GM12878 (cell line): ENCODE results near the gene RALGAPA1. TPM values are rescaled to one million over a fixed set of nuclear protein-coding genes. Genes with fewer than 3 reads are reported as not detected.

ENCODE experiments used
- ATAC-seq: fragments of 200-7000 bp; cut with Tn5 transposase; 3 replicates; pipeline ENCODE4 v1.9.1; 2020; ENCODE audit warnings: mild to moderate bottlenecking, moderate library complexity
- BruUV-seq: library from RNA; stranded (reverse); fragments of 400-500 nt; replicated peaks from 2 replicates; lab custom pipeline; 2021; lab: Mats Ljungman, UMichigan
- CTCF ChIA-PET: fragments of 300-600 bp; sonication (Branson Sonifier 250); formaldehyde crosslinking; extraction: SDS; loops from one replicate; lab custom pipeline; 2021; ENCODE audit warnings: inconsistent platforms; lab: Yijun Ruan, JAX
- POLR2A ChIA-PET: fragments of 350-600 bp; formaldehyde crosslinking; extraction: SDS; loops from one replicate; lab custom pipeline; 2021; ENCODE audit warnings: inconsistent platforms; lab: Charles Lee
- RAD21 ChIA-PET: fragments of 300-600 bp; sonication (Branson Sonifier 250); formaldehyde crosslinking; loops from one replicate; lab custom pipeline; 2023; ENCODE audit warnings: antibody characterized with exemption; ENCODE audit not compliant: unreplicated experiment; lab: Charles Lee
- SMC1A ChIA-PET: fragments of 300-600 bp; sonication (Branson Sonifier 250); formaldehyde crosslinking; loops from one replicate; lab custom pipeline; 2023; ENCODE audit not compliant: unreplicated experiment, uncharacterized antibody; lab: Charles Lee
- DNase-seq: peaks from one replicate; pipeline ENCODE4 v3.0.0-alpha.2; 2011; ENCODE audit warnings: low read depth, low spot score
- FAIRE-seq: peaks from 3 replicates; lab custom pipeline; 2011; peaks lifted over from hg19 to GRCh38; lab: Jason Lieb, UNC
- H2AFZ ChIP-seq: 2 replicates; pipeline ENCODE4 v1.6.0; 2011; ENCODE audit warnings: low read depth, low read length, control low read depth; ENCODE audit not compliant: control insufficient read depth
- H3K27ac ChIP-seq: 2 replicates; pipeline ENCODE4 v1.5.1; 2011; ENCODE audit warnings: control low read depth; ENCODE audit not compliant: control insufficient read depth, insufficient read depth
- H3K27me3 ChIP-seq, 2 experiments: replicated peaks in 1 of 2; 2 replicates each; pipeline versions ENCODE4 v1.6.0 to v1.6.1; 2011; ENCODE audit warnings: low read length in 1 of 2; ENCODE audit not compliant: control insufficient read depth in 2 of 2, insufficient read depth in 2 of 2
- H3K36me3 ChIP-seq, 2 experiments: 2 replicates each; pipeline ENCODE4 v1.5.1; 2011; ENCODE audit warnings: low read length in 1 of 2; ENCODE audit not compliant: control insufficient read depth in 2 of 2, insufficient read depth in 2 of 2
- H3K4me1 ChIP-seq: 2 replicates; pipeline ENCODE4 v1.6.1; 2011; ENCODE audit warnings: mild to moderate bottlenecking, low read length, moderate library complexity, mixed read lengths; ENCODE audit not compliant: control insufficient read depth, insufficient read depth
- H3K4me2 ChIP-seq: 2 replicates; pipeline ENCODE4 v1.6.0; 2011; ENCODE audit warnings: control low read depth; ENCODE audit not compliant: control insufficient read depth, insufficient read depth
- H3K4me3 ChIP-seq: fragments of 200-600 bp; sonication (generic); 2 replicates; pipeline ENCODE4 v1.5.1; 2016
- H3K79me2 ChIP-seq: 2 replicates; pipeline ENCODE4 v1.6.0; 2011; ENCODE audit warnings: low read length; ENCODE audit not compliant: control insufficient read depth, insufficient read depth
- H3K9ac ChIP-seq: 2 replicates; pipeline ENCODE4 v1.8.0; 2011; ENCODE audit warnings: low read length, control low read depth, mixed read lengths; ENCODE audit not compliant: control insufficient read depth, insufficient read depth
- H3K9me3 ChIP-seq: replicated peaks from 3 replicates; pipeline ENCODE4 v1.5.1; 2011; ENCODE audit warnings: mild to moderate bottlenecking, low read length; ENCODE audit not compliant: control insufficient read depth, insufficient read depth
- H4K20me1 ChIP-seq: 2 replicates; pipeline ENCODE4 v1.6.0; 2011; ENCODE audit not compliant: control insufficient read depth, insufficient read depth
- ATF2 ChIP-seq: IDR thresholded peaks from 2 replicates; pipeline ENCODE4 v1.6.1; 2012; ENCODE audit warnings: low read length, inconsistent platforms
- ATF3 ChIP-seq: IDR thresholded peaks from 2 replicates; pipeline ENCODE4 v1.6.1; 2011; ENCODE audit warnings: low read depth, mild to moderate bottlenecking, low read length, moderate library complexity, borderline replicate concordance; ENCODE audit errors: extremely low read depth
- ATF7 ChIP-seq: fragments of 450-650 bp; IDR thresholded peaks from 2 replicates; pipeline ENCODE4 v1.6.1; 2016; ENCODE audit warnings: low read depth, mild to moderate bottlenecking
- CHD2 ChIP-seq: IDR thresholded peaks from 2 replicates; pipeline ENCODE4 v1.6.1; 2011; ENCODE audit warnings: low read depth, low read length, improper control_type of control experiment, borderline replicate concordance
- GATAD2B ChIP-seq: fragments of 450-650 bp; conservative IDR thresholded peaks from 2 replicates; pipeline ENCODE4 v1.6.1; 2017; ENCODE audit warnings: low read depth, mild to moderate bottlenecking, moderate library complexity
- IRF5 ChIP-seq: fragments of 450-650 bp; IDR thresholded peaks from 2 replicates; pipeline ENCODE4 v1.6.1; 2017; ENCODE audit warnings: borderline replicate concordance
- MLLT1 ChIP-seq: fragments of 450-650 bp; IDR thresholded peaks from 2 replicates; pipeline ENCODE4 v1.6.1; 2016; ENCODE audit warnings: mild to moderate bottlenecking
- PAX5 ChIP-seq: IDR thresholded peaks from 2 replicates; pipeline ENCODE4 v1.6.1; 2011; ENCODE audit warnings: low read depth, low read length, borderline replicate concordance
- POU2F2 ChIP-seq: IDR thresholded peaks from 3 replicates; pipeline ENCODE4 v1.6.1; 2011; ENCODE audit warnings: low read depth, mild to moderate bottlenecking, low read length, borderline replicate concordance
- RB1 ChIP-seq: fragments of 450-650 bp; formaldehyde crosslinking; IDR thresholded peaks from 2 replicates; pipeline ENCODE4 v1.6.1; 2017; ENCODE audit warnings: mild to moderate bottlenecking, borderline replicate concordance
- REST ChIP-seq: IDR thresholded peaks from 2 replicates; pipeline ENCODE4 v1.6.1; 2012; ENCODE audit warnings: mild to moderate bottlenecking, low read depth, low read length
- ZBTB4 ChIP-seq: fragments of 450-650 bp; formaldehyde crosslinking; IDR thresholded peaks from 2 replicates; pipeline ENCODE4 v1.4.0; 2022; ENCODE audit warnings: mild to moderate bottlenecking, moderate library complexity
- WGBS: methylation state at CpG from one replicate; pipeline ENCODE4 v1.1.6; 2016; ENCODE audit warnings: low lambda C conversion rate; ENCODE audit not compliant: insufficient replicate concordance, insufficient coverage; ENCODE audit errors: missing lambda C conversion rate; 5-methylcytosine and 5-hydroxymethylcytosine counted together
- in situ Hi-C: fragments of 300-500 bp; cut with MboI; formaldehyde crosslinking; loops from 9 replicates; pipeline ENCODE4 v1.14.3; 2018; ENCODE audit warnings: mixed read lengths
- intact Hi-C: fragments of 100-400 bp; cut with micrococcal nuclease; formaldehyde crosslinking; loops from one replicate; pipeline ENCODE4 v1.14.2; 2022; ENCODE audit not compliant: unreplicated experiment
- polyA plus RNA-seq, 11 experiments: library from polyadenylated mRNA; depleted of rRNA in 4 of 11; unstranded in 6 of 11; stranded (reverse) in 5 of 11; fragments of >200 nt; fragmentation: Nextera tagmentation in 4 of 11; fragmentation: Illumina TruSeq in 1 of 11; extraction: Ambion mirVana in 4 of 11; extraction: Trizol in 1 of 11; gene quantifications; 1 replicate in 1 of 11; 2 replicates in 10 of 11; pipeline versions ENCODE4 v1.2.1 to v1.2.3, GENCODE V29; 2011 to 2016; ENCODE audit warnings: inconsistent platforms in 2 of 11, missing spikeins in 2 of 11, low read depth in 1 of 11
- total RNA-seq, 4 experiments: library from RNA; depleted of rRNA in 3 of 4; stranded (reverse); fragments of >200 nt in 3 of 4; fragmentation: Illumina TruSeq in 1 of 4; extraction: Trizol in 1 of 4; gene quantifications; 2 replicates each; pipeline versions ENCODE4 v1.2.1 to v1.2.3, GENCODE V29; 2013 to 2021

RALGAPA1 gene
- total and polyA plus RNA-seq, 10 of the 15 experiments (the other 5 are each of a cell fraction or from before 2014, with no cell fraction given) = 5.6 to 26.7 (median 14.7) TPM

- TF ChIP-seq ATF3 (no peak), GATAD2B (no peak), RB1 (no peak), CHD2 (no peak), ZBTB4 (CRISPR knock-in tag) (no peak), MLLT1 (no peak), PAX5 (no peak), POU2F2 (no peak)
These were observed 302.6 kb downstream of the RALGAPA1 start (continued) for GRCh38 chr14:35506461-35506860.

- Histone ChIP-seq H3K27ac (no peak overlapping the region), H3K79me2 (no peaks in the 10 kb centered on the region), H2AFZ (no peak overlapping the region), H3K4me3 (no peak overlapping the region), H3K9ac (no peak overlapping the region), H3K4me1 (no peaks in the 10 kb centered on the region), H4K20me1 (no peaks in the 10 kb centered on the region), H3K27me3 (no peaks in the 10 kb centered on the region), H3K4me2 (no peak overlapping the region), H3K9me3 (no peaks in the 10 kb centered on the region), H3K36me3 (no peaks in the 10 kb centered on the region)
- RAD21 ChIA-PET = no interaction called here
- POLR2A ChIA-PET = no interaction called here
- WGBS = 5% methylated on average over 1 of the region's 1 CpG
- FAIRE-seq (no peak), DNase-seq (no peak), ATAC-seq (no peak)
- intact Hi-C loops = no loop called here
- BruUV-seq = no TSS peak
- in situ Hi-C loops = no loop called here
- SMC1A ChIA-PET = no interaction called here
- CTCF ChIA-PET = no interaction called here
- TF ChIP-seq ATF2 = no peak
- TF ChIP-seq ATF7 = no peak
- no peak for TF ChIP-seq IRF5
- TF ChIP-seq REST = no peak
These were observed 304.8 kb downstream of the RALGAPA1 start for GRCh38 chr14:35504260-35504659.
